ENCODE results near the gene VPS37B.
"Not testable (repeated sequence)": the region's sequence is repeated elsewhere in the genome, so short reads cannot be mapped to it uniquely, and the experiment has no call there.

VPS37B gene

DNA sequence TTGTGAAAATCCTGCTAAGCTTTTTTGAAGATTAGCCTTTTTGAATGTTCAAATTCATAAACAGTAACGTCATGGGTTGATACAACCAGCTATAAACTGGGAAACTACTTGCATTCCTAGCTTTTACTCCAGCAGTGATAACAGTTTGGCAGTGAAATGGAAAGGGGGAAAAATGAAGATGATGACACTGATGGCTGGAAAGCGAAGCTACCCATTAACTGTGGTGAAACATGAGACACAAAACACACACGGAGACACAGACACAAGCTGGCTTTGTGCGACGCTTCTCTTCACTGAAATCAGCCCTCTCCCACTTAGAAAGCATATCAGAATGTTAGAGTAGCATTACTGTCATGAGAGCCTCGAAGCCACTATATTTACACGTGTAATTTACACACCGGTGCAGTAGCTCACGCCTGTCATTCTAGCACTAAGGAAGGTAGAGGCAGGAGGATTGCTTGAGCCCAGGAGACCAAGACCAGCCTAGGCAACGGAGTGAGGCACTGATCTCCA lies 15.7 kb downstream of the VPS37B start:
- no peaks in the 10 kb centered on the region for H3K9me3 ChIP-seq (ENCODE audit: insufficient read depth, low read length)
- no peak overlapping the region for H3K4me3 ChIP-seq (ENCODE audit: insufficient read length, low read depth)
- peaks cover 22% of the 10 kb centered on the region for H3K36me3 ChIP-seq (ENCODE audit: insufficient read depth, insufficient read length, low read length)
- TF ChIP-seq YY1 (IDR thresholded peaks at IDR 0.05; ENCODE audit: insufficient read depth, insufficient read length): no peak
- no peak for TF ChIP-seq ZNF274 (IDR thresholded peaks at IDR 0.05; ENCODE audit: low read depth, low read length)
- no peak for TF ChIP-seq SUZ12 (IDR thresholded peaks at IDR 0.05; ENCODE audit: extremely low read depth, insufficient read depth, insufficient read length)
- H3K9ac ChIP-seq (ENCODE audit: insufficient read length, low read depth): no peak overlapping the region
- H3K27me3 ChIP-seq (ENCODE audit: insufficient read depth, insufficient read length): peaks cover 41% of the 10 kb centered on the region
- H3K4me1 ChIP-seq (ENCODE audit: insufficient read depth, insufficient read length): peaks cover 2% of the 10 kb centered on the region
- no peak for DNase-seq (ENCODE audit: low read depth, low spot score)

DNA sequence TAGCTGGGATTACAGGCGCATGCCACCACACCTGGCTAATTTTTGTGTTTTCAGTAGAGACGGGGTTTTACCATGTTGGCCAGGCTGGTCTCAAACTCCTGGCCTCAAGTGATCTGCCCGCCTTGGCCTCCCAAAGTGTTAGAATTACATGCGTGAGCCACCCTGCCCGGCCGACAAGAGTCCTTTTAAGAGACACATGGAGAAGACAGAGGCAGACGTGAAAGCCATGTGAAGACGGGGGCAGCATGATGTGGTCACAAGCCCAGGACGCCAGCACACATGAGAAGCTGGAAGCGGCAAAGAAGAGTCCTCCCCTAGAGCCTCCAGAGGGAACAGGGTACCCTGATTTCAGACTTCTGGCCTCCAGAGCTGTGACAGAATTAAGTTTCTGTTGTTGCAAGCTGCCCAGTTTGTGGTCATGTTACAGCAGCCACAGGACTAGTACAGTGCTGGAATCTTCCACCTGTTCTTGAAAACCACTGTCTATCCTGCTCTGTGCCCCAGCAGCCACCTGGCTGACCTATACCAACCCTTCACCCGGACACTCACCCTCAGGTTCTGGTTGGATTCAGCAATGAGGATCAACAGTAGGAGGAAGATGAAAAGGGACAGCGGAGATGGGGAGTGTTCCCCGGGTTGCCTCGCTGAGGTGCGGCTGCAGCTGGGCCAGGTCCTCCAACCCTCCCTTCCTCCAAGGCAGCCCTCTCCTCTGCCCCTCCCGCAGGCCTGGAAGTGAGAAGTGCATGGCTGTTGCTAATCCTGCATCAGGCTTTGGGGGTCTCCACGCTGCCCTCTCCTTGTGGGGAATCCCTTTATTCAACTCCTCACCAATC lies 16.9 kb downstream of the VPS37B start:
- peaks cover 4% of the 10 kb centered on the region for H3K4me1 ChIP-seq (ENCODE audit: insufficient read depth, insufficient read length)
- TF ChIP-seq ZNF274 (IDR thresholded peaks at IDR 0.05; ENCODE audit: low read depth, low read length) (no peak), YY1 (IDR thresholded peaks at IDR 0.05; ENCODE audit: insufficient read depth, insufficient read length) (no peak)
- no peak for DNase-seq (ENCODE audit: low read depth, low spot score)

DNA sequence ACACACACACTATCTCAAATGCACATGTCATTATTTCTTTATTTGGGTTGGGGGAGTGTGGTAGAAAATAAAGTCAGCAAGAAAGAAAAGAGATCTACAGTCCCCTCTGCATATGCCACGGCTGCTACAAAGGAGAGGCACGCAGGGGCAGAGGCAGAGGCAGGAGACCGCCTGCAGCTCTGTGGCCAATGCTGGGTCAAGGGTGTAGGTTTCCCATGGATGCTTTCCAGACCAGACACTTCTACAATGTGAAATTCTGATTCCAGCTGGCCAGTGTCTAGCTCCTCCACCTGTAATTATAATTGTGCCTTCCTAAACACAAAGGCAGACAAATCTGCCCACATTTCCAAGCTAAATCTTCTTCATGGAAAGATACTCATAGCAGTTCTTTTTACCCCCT lies 19.2 kb downstream of the VPS37B start:
- H3K27me3 ChIP-seq (ENCODE audit: insufficient read depth, insufficient read length): peaks cover 69% of the 10 kb centered on the region
- H3K4me3 ChIP-seq (ENCODE audit: insufficient read length, low read depth): no peak overlapping the region
- TF ChIP-seq YY1 (IDR thresholded peaks at IDR 0.05; ENCODE audit: insufficient read depth, insufficient read length): no peak
- no peak for TF ChIP-seq SUZ12 (IDR thresholded peaks at IDR 0.05; ENCODE audit: extremely low read depth, insufficient read depth, insufficient read length)
- no peak for TF ChIP-seq ZNF274 (IDR thresholded peaks at IDR 0.05; ENCODE audit: low read depth, low read length)
- no peaks in the 10 kb centered on the region for H3K9me3 ChIP-seq (ENCODE audit: insufficient read depth, low read length)
- peaks cover 22% of the 10 kb centered on the region for H3K36me3 ChIP-seq (ENCODE audit: insufficient read depth, insufficient read length, low read length)
- no peak for DNase-seq (ENCODE audit: low read depth, low spot score)
- peaks cover 16% of the 10 kb centered on the region for H3K4me1 ChIP-seq (ENCODE audit: insufficient read depth, insufficient read length)
- H3K9ac ChIP-seq (ENCODE audit: insufficient read length, low read depth): no peak overlapping the region

More for the DNA sequence above, 16.9 kb downstream of the VPS37B start:
- no peak overlapping the region for H3K9ac ChIP-seq (ENCODE audit: insufficient read length, low read depth)
- H3K4me3 ChIP-seq (ENCODE audit: insufficient read length, low read depth): no peak overlapping the region
- peaks cover 22% of the 10 kb centered on the region for H3K36me3 ChIP-seq (ENCODE audit: insufficient read depth, insufficient read length, low read length)
- no peaks in the 10 kb centered on the region for H3K9me3 ChIP-seq (ENCODE audit: insufficient read depth, low read length)
- H3K27me3 ChIP-seq (ENCODE audit: insufficient read depth, insufficient read length): peaks cover 52% of the 10 kb centered on the region

DNA sequence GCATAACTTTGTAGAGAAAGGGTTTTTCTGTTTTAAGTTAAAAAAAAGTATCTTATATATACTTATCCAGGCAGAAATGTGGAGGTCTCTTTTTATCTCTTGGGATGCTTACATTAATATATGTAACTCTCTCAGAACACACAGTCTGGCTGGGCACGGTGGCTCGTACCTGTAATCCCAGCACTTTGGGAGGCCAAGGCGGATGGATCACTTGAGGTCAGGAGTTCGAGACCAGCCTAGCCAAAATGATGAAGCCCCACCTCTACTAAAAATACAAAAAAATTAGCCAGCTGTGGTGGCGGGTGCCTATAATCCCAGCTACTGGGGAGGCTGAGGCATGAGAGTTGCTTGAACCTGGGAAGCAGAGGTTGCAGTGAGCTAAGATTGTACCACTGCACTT lies 19.6 kb downstream of the VPS37B start:
- not testable (repeated sequence) for H3K4me3 ChIP-seq (ENCODE audit: insufficient read length, low read depth); H3K9ac ChIP-seq (ENCODE audit: insufficient read length, low read depth); DNase-seq (ENCODE audit: low read depth, low spot score); H3K9me3 ChIP-seq (ENCODE audit: insufficient read depth, low read length)
- Histone ChIP-seq H3K4me1 (ENCODE audit: insufficient read depth, insufficient read length) (peaks cover 20% of the 10 kb centered on the region), H3K36me3 (ENCODE audit: insufficient read depth, insufficient read length, low read length) (peaks cover 22% of the 10 kb centered on the region), H3K27me3 (ENCODE audit: insufficient read depth, insufficient read length) (peaks cover 73% of the 10 kb centered on the region)

DNA sequence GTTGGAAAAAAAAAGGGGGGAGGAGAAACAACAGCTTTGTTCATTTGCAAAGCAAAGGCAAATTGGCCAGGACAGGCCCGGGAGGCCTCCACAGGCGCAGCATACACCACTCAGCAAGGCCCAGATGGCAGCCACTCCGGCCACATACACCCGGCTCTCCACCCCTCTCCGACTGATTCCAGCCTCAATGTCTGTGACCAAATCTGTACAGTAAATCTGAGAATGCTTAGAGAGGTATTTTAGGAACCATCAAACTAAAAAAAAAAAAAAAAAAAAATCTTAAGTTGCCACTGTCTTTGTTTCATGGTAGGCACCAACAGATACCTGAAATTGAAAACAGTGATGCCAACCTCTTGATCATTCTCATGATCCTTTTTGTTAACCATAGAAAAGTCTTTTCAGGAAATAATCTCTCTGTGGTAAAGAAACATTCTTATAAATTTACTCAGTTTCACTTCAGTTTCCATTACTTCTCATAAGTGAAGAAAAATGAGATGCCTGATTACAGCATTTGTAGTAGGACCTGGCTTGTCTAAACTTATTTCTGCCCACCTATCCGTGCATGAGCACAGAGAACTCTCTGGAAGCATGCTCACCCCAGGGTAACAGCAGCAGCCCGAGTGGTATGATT lies 20.2 kb downstream of the VPS37B start:
- TF ChIP-seq ZNF274 (IDR thresholded peaks at IDR 0.05; ENCODE audit: low read depth, low read length): no peak
- TF ChIP-seq YY1 (IDR thresholded peaks at IDR 0.05; ENCODE audit: insufficient read depth, insufficient read length): no peak
- no peak for TF ChIP-seq SUZ12 (IDR thresholded peaks at IDR 0.05; ENCODE audit: extremely low read depth, insufficient read depth, insufficient read length)
- H3K4me3 ChIP-seq (ENCODE audit: insufficient read length, low read depth): no peak overlapping the region
- no peaks in the 10 kb centered on the region for H3K9me3 ChIP-seq (ENCODE audit: insufficient read depth, low read length)
- peaks cover 79% of the 10 kb centered on the region for H3K27me3 ChIP-seq (ENCODE audit: insufficient read depth, insufficient read length)
- no peak for DNase-seq (ENCODE audit: low read depth, low spot score)
- H3K4me1 ChIP-seq (ENCODE audit: insufficient read depth, insufficient read length): peaks cover 20% of the 10 kb centered on the region
- peaks cover 27% of the 10 kb centered on the region for H3K36me3 ChIP-seq (ENCODE audit: insufficient read depth, insufficient read length, low read length)
- no peak overlapping the region for H3K9ac ChIP-seq (ENCODE audit: insufficient read length, low read depth)

DNA sequence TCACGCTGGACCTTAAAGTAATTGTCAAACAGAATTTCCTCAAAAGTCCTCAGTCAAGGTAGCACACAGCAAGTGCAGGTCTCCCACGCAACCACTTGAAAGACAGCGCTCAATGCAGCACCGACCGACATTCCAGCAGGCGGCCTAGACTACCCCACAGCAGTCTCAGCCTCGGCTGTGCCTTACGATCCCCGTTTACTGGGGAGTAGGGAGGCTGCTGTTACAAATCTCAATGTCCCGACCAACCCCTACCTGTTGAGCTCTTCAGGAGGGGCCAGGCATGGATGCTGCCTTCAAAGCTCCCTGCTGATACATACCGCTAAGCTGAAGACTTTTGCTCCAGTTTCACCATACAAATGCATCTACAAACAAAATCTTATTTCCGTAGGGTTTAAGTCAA lies 21.8 kb downstream of the VPS37B start:
- no peak for DNase-seq (ENCODE audit: low read depth, low spot score)
- no peaks in the 10 kb centered on the region for H3K9me3 ChIP-seq (ENCODE audit: insufficient read depth, low read length)
- no peak overlapping the region for H3K4me3 ChIP-seq (ENCODE audit: insufficient read length, low read depth)
- H3K9ac ChIP-seq (ENCODE audit: insufficient read length, low read depth): no peak overlapping the region
- TF ChIP-seq YY1 (IDR thresholded peaks at IDR 0.05; ENCODE audit: insufficient read depth, insufficient read length) (no peak), SUZ12 (IDR thresholded peaks at IDR 0.05; ENCODE audit: extremely low read depth, insufficient read depth, insufficient read length) (no peak), ZNF274 (IDR thresholded peaks at IDR 0.05; ENCODE audit: low read depth, low read length) (no peak)
- H3K4me1 ChIP-seq (ENCODE audit: insufficient read depth, insufficient read length): peaks cover 20% of the 10 kb centered on the region
- peaks cover 30% of the 10 kb centered on the region for H3K36me3 ChIP-seq (ENCODE audit: insufficient read depth, insufficient read length, low read length)
- H3K27me3 ChIP-seq (ENCODE audit: insufficient read depth, insufficient read length): peaks cover 82% of the 10 kb centered on the region

DNA sequence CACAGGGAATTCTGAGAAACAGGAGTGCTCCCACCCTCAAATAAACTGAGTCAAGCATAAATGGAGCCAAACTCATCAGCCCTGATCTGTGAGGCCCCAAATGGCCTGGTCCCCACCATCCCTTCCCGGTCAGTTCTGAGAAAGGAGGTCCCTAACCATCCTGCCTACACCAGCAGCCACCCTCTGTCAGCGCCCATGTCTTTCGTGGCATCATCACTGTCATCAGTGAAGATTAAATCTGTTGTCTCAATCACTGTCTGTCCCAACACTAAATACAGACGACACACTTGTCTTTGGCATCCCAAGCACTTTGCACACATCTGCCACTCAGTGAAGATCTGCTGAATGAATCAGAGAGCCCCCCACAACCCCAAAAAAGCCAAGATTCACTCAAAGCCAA lies 22.4 kb downstream of the VPS37B start:
- peaks cover 84% of the 10 kb centered on the region for H3K27me3 ChIP-seq (ENCODE audit: insufficient read depth, insufficient read length)
- DNase-seq (ENCODE audit: low read depth, low spot score): no peak
- H3K4me3 ChIP-seq (ENCODE audit: insufficient read length, low read depth): no peak overlapping the region
- TF ChIP-seq YY1 (IDR thresholded peaks at IDR 0.05; ENCODE audit: insufficient read depth, insufficient read length) (no peak), SUZ12 (IDR thresholded peaks at IDR 0.05; ENCODE audit: extremely low read depth, insufficient read depth, insufficient read length) (no peak), ZNF274 (IDR thresholded peaks at IDR 0.05; ENCODE audit: low read depth, low read length) (no peak)
- H3K9me3 ChIP-seq (ENCODE audit: insufficient read depth, low read length): no peaks in the 10 kb centered on the region
- no peak overlapping the region for H3K9ac ChIP-seq (ENCODE audit: insufficient read length, low read depth)
- H3K4me1 ChIP-seq (ENCODE audit: insufficient read depth, insufficient read length): peaks cover 20% of the 10 kb centered on the region
- H3K36me3 ChIP-seq (ENCODE audit: insufficient read depth, insufficient read length, low read length): peaks cover 32% of the 10 kb centered on the region
